GM08714 (cell line): ENCODE data around the gene S100A4.
"Not testable (repeated sequence)": the region's sequence is repeated elsewhere in the genome, so short reads cannot be mapped to it uniquely, and the experiment has no call there.

ENCODE experiments used
- H3K4me3 ChIP-seq: fragments of 200-500 bp; sonication (Bioruptor generic); 2 replicates; pipeline ENCODE4 v1.5.1; 2014; ENCODE audit warnings: mild to moderate bottlenecking, low read length, inconsistent platforms
- ZNF274 ChIP-seq: IDR thresholded peaks from 2 replicates; pipeline ENCODE4 v1.6.1; 2012; ENCODE audit warnings: mild to moderate bottlenecking, low read depth, low read length

Gene S100A4

GRCh38 chr1:153536012-153536670, 9.5 kb downstream of the S100A4 start:
- peak overlapping the region; percentile 38; the same call in 1 of the 2 replicates for H3K4me3 ChIP-seq
- TF ChIP-seq ZNF274 = no peak

- H3K4me3 ChIP-seq = peak within 1 kb of the TSS; percentile 38; the same call in 1 of the 2 replicates
- no peak for TF ChIP-seq ZNF274
Measured at GRCh38 chr1:153535242-153536011, 10.2 kb downstream of the S100A4 start, which contains the start of gene S100A6. Gene S100A6, minus strand, starts transcription at chr1:153535991. Its CDS starts 652 bp downstream, at chr1:153535339.

GRCh38 chr1:153534925-153535241, 10.7 kb downstream of the S100A4 start:
- no peak overlapping the region for H3K4me3 ChIP-seq
- TF ChIP-seq ZNF274 = no peak

GRCh38 chr1:153534226-153534924, 11.2 kb downstream of the S100A4 start:
- TF ChIP-seq ZNF274 = no peak
- no peak overlapping the region for H3K4me3 ChIP-seq

- no peak overlapping the region for H3K4me3 ChIP-seq
- no peak for TF ChIP-seq ZNF274
Measured at GRCh38 chr1:153533689-153534201, 11.9 kb downstream of the S100A4 start.

- no peak overlapping the region for H3K4me3 ChIP-seq
- no peak for TF ChIP-seq ZNF274
Measured at GRCh38 chr1:153532769-153533599, 12.6 kb downstream of the S100A4 start.

- H3K4me3 ChIP-seq = no peak overlapping the region
- TF ChIP-seq ZNF274 = no peak
Measured at GRCh38 chr1:153532181-153532580, 13.4 kb downstream of the S100A4 start.

- no peak for TF ChIP-seq ZNF274
- H3K4me3 ChIP-seq = no peak overlapping the region
Measured at GRCh38 chr1:153531638-153532037, 14.0 kb downstream of the S100A4 start.

- no peak overlapping the region for H3K4me3 ChIP-seq
- TF ChIP-seq ZNF274 = no peak
Measured at GRCh38 chr1:153527683-153528040, 17.9 kb downstream of the S100A4 start.

GRCh38 chr1:153527023-153527682, 18.5 kb downstream of the S100A4 start:
- no peak for TF ChIP-seq ZNF274
- H3K4me3 ChIP-seq = no peak overlapping the region

- no peak for TF ChIP-seq ZNF274
- H3K4me3 ChIP-seq = no peak overlapping the region
Measured at GRCh38 chr1:153526132-153526543, 19.5 kb downstream of the S100A4 start.

- no peak overlapping the region for H3K4me3 ChIP-seq
- no peak for TF ChIP-seq ZNF274
Measured at GRCh38 chr1:153525088-153525728, 20.4 kb downstream of the S100A4 start.

GRCh38 chr1:153522353-153523048, 23.1 kb downstream of the S100A4 start:
- H3K4me3 ChIP-seq = not testable (repeated sequence)

GRCh38 chr1:153521808-153522207, 23.8 kb downstream of the S100A4 start:
- H3K4me3 ChIP-seq = not testable (repeated sequence)
